Measurements from ENCODE around the gene SMAD3. TPM values are rescaled to one million over a fixed set of nuclear protein-coding genes. Genes with fewer than 3 reads are reported as not detected.
"Not testable (repeated sequence)": the region's sequence is repeated elsewhere in the genome, so short reads cannot be mapped to it uniquely, and the experiment has no call there.

SMAD3 gene
- total RNA-seq: 10 to 100 TPM; 30.2 to 34.2 TPM
- 31.7 TPM for polyA plus RNA-seq

- POLR2A ChIA-PET: interaction anchor here (0.6 to 1.5 kb wide), 11 partner anchors 10 to 1213 kb away, joined by 3 to 11 read pairs (median 3); no protein-coding TSS in a partner anchor
- Histone ChIP-seq H3K27me3 (ENCODE audit: insufficient read depth, low read length, poor library complexity, severe bottlenecking) (no peaks in the 10 kb centered on the region), H3K4me1 (ENCODE audit: insufficient read depth, low read length) (peaks cover 47% of the 10 kb centered on the region), H3K9me3 (ENCODE audit: low read length) (no peaks in the 10 kb centered on the region), H3K4me3 (ENCODE audit: low read length) (peak within 1 kb of the TSS; percentile 93), H3K27ac (ENCODE audit: low read depth, low read length) (peak within 1 kb of the TSS; percentile 64), H3K36me3 (ENCODE audit: insufficient read depth, low read length) (no peaks in the 10 kb centered on the region)
- DNase-seq: peak; percentile 47 to 82 (median 72)
- H3K27ac Mint-ChIP-seq: peak within 1 kb of the TSS; percentile 62 to 96 (median 92)
- peak within 1 kb of the TSS; percentile 94 to 99 (median 97) for H3K4me3 Mint-ChIP-seq
- no peaks in the 10 kb centered on the region for H3K9me3 Mint-ChIP-seq
- peaks cover 0 to 29% (median 0%) of the 10 kb centered on the region in 3 donors for H3K36me3 Mint-ChIP-seq
- peaks cover 56 to 62% (median 59%) of the 10 kb centered on the region in 3 donors for H3K4me1 Mint-ChIP-seq
- CTCF ChIA-PET: interaction anchor here (0.8 to 9.7 kb wide), 16 partner anchors 8 to 112 kb away, joined by 3 to 62 read pairs (median 4); no protein-coding TSS in a partner anchor
- no peaks in the 10 kb centered on the region for H3K27me3 Mint-ChIP-seq
Observed at GRCh38 chr15:67065531-67066005, at the start of gene SMAD3. Gene SMAD3 (plus strand): TSS chr15:67065602. CDS start chr15:67066155, 553 bp downstream.

- Mint-ChIP-seq H3K4me3 (no peak overlapping the region), H3K4me1 (peaks cover 0 to 7% (median 4%) of the 10 kb centered on the region in 3 donors), H3K27ac (no peak overlapping the region), H3K27me3 (peaks cover 0 to 3% of the 10 kb centered on the region in 2 donors), H3K9me3 (no peaks in the 10 kb centered on the region), H3K36me3 (no peaks in the 10 kb centered on the region)
- Histone ChIP-seq H3K27ac (ENCODE audit: low read depth, low read length) (no peak overlapping the region), H3K9me3 (ENCODE audit: low read length) (no peaks in the 10 kb centered on the region), H3K36me3 (ENCODE audit: insufficient read depth, low read length) (no peaks in the 10 kb centered on the region), H3K27me3 (ENCODE audit: insufficient read depth, low read length, poor library complexity, severe bottlenecking) (no peaks in the 10 kb centered on the region), H3K4me1 (ENCODE audit: insufficient read depth, low read length) (no peaks in the 10 kb centered on the region), H3K4me3 (ENCODE audit: low read length) (no peak overlapping the region)
- POLR2A ChIA-PET: no interaction called here
- no peak for DNase-seq
- CTCF ChIA-PET: no interaction called here
Observed at GRCh38 chr15:67017311-67017710, 48.1 kb upstream of the SMAD3 start.

- H3K27me3 ChIP-seq (ENCODE audit: insufficient read depth, low read length, poor library complexity, severe bottlenecking): no peaks in the 10 kb centered on the region
- H3K4me3 ChIP-seq (ENCODE audit: low read length): no peak overlapping the region
- no peaks in the 10 kb centered on the region for H3K36me3 ChIP-seq (ENCODE audit: insufficient read depth, low read length)
- no peaks in the 10 kb centered on the region for H3K4me1 ChIP-seq (ENCODE audit: insufficient read depth, low read length)
- Mint-ChIP-seq H3K27me3 (peaks cover 0 to 3% of the 10 kb centered on the region in 2 donors), H3K4me1 (peaks cover 0 to 7% (median 4%) of the 10 kb centered on the region in 3 donors), H3K36me3 (no peaks in the 10 kb centered on the region), H3K9me3 (no peaks in the 10 kb centered on the region), H3K4me3 (no peak overlapping the region), H3K27ac (peak overlapping the region in 2 of 8 donors; percentile 6 to 38)
- DNase-seq: no peak
- H3K9me3 ChIP-seq (ENCODE audit: low read length): no peaks in the 10 kb centered on the region
- POLR2A ChIA-PET: interaction anchor here (0.6 kb wide), 1 partner anchor 814 kb away, joined by 6 read pairs; no protein-coding TSS in a partner anchor
- H3K27ac ChIP-seq (ENCODE audit: low read depth, low read length): no peak overlapping the region
- CTCF ChIA-PET: no interaction called here
Observed at GRCh38 chr15:67018026-67018425, 47.4 kb upstream of the SMAD3 start.

- peaks cover 0 to 7% (median 4%) of the 10 kb centered on the region in 3 donors for H3K4me1 Mint-ChIP-seq
- no peaks in the 10 kb centered on the region for H3K9me3 Mint-ChIP-seq
- Histone ChIP-seq H3K4me3 (ENCODE audit: low read length) (no peak overlapping the region), H3K4me1 (ENCODE audit: insufficient read depth, low read length) (no peaks in the 10 kb centered on the region), H3K27me3 (ENCODE audit: insufficient read depth, low read length, poor library complexity, severe bottlenecking) (no peaks in the 10 kb centered on the region), H3K36me3 (ENCODE audit: insufficient read depth, low read length) (no peaks in the 10 kb centered on the region), H3K27ac (ENCODE audit: low read depth, low read length) (no peak overlapping the region), H3K9me3 (ENCODE audit: low read length) (no peaks in the 10 kb centered on the region)
- no peak for DNase-seq
- no peak overlapping the region for H3K4me3 Mint-ChIP-seq
- CTCF ChIA-PET: no interaction called here
- no peaks in the 10 kb centered on the region for H3K36me3 Mint-ChIP-seq
- POLR2A ChIA-PET: interaction anchor here (0.6 kb wide), 1 partner anchor 813 kb away, joined by 6 read pairs; no protein-coding TSS in a partner anchor
- H3K27me3 Mint-ChIP-seq: peaks cover 0 to 3% of the 10 kb centered on the region in 2 donors
- H3K27ac Mint-ChIP-seq: peak overlapping the region in 1 of 8 donors; percentile 19
Observed at GRCh38 chr15:67018441-67018840, 47.0 kb upstream of the SMAD3 start.

GRCh38 chr15:67019069-67019468 is 46.3 kb upstream of the SMAD3 start:
- Mint-ChIP-seq H3K36me3 (no peaks in the 10 kb centered on the region), H3K27me3 (peaks cover 0 to 3% of the 10 kb centered on the region in 2 donors), H3K9me3 (no peaks in the 10 kb centered on the region), H3K4me3 (no peak overlapping the region), H3K4me1 (peaks cover 0 to 7% (median 4%) of the 10 kb centered on the region in 3 donors), H3K27ac (peak overlapping the region in 1 of 8 donors; percentile 31)
- H3K27ac ChIP-seq (ENCODE audit: low read depth, low read length): no peak overlapping the region
- no peaks in the 10 kb centered on the region for H3K9me3 ChIP-seq (ENCODE audit: low read length)
- CTCF ChIA-PET: no interaction called here
- POLR2A ChIA-PET: no interaction called here
- no peak for DNase-seq
- H3K36me3 ChIP-seq (ENCODE audit: insufficient read depth, low read length): no peaks in the 10 kb centered on the region
- no peak overlapping the region for H3K4me3 ChIP-seq (ENCODE audit: low read length)
- no peaks in the 10 kb centered on the region for H3K4me1 ChIP-seq (ENCODE audit: insufficient read depth, low read length)
- no peaks in the 10 kb centered on the region for H3K27me3 ChIP-seq (ENCODE audit: insufficient read depth, low read length, poor library complexity, severe bottlenecking)

GRCh38 chr15:67019884-67020520 is 45.4 kb upstream of the SMAD3 start:
- Histone ChIP-seq H3K36me3 (ENCODE audit: insufficient read depth, low read length) (no peaks in the 10 kb centered on the region), H3K4me1 (ENCODE audit: insufficient read depth, low read length) (no peaks in the 10 kb centered on the region), H3K27ac (ENCODE audit: low read depth, low read length) (no peak overlapping the region), H3K4me3 (ENCODE audit: low read length) (no peak overlapping the region), H3K9me3 (ENCODE audit: low read length) (no peaks in the 10 kb centered on the region), H3K27me3 (ENCODE audit: insufficient read depth, low read length, poor library complexity, severe bottlenecking) (no peaks in the 10 kb centered on the region)
- ChIA-PET CTCF (interaction anchor here (0.8 kb wide), 1 partner anchor 46 kb away, joined by 4 read pairs; the partner anchor contains the start of gene SMAD3), POLR2A (no interaction called here)
- Mint-ChIP-seq H3K27ac (no peak overlapping the region), H3K4me3 (no peak overlapping the region), H3K4me1 (peaks cover 0 to 7% (median 4%) of the 10 kb centered on the region in 3 donors), H3K9me3 (no peaks in the 10 kb centered on the region), H3K36me3 (no peaks in the 10 kb centered on the region), H3K27me3 (peaks cover 0 to 5% of the 10 kb centered on the region in 2 donors)
- DNase-seq: no peak

- H3K4me3 Mint-ChIP-seq; H3K27ac Mint-ChIP-seq; H3K9me3 Mint-ChIP-seq; H3K4me3 ChIP-seq (ENCODE audit: low read length); H3K4me1 Mint-ChIP-seq; DNase-seq; H3K27me3 ChIP-seq (ENCODE audit: insufficient read depth, low read length, poor library complexity, severe bottlenecking); H3K36me3 Mint-ChIP-seq; POLR2A ChIA-PET; H3K27me3 Mint-ChIP-seq; H3K27ac ChIP-seq (ENCODE audit: low read depth, low read length); H3K36me3 ChIP-seq (ENCODE audit: insufficient read depth, low read length); H3K9me3 ChIP-seq (ENCODE audit: low read length); H3K4me1 ChIP-seq (ENCODE audit: insufficient read depth, low read length): not testable (repeated sequence)
- CTCF ChIA-PET: interaction anchor here (0.8 kb wide), 1 partner anchor 45 kb away, joined by 4 read pairs; the partner anchor contains the start of gene SMAD3
Observed at GRCh38 chr15:67020668-67021067, 44.7 kb upstream of the SMAD3 start.

- no peaks in the 10 kb centered on the region for H3K36me3 Mint-ChIP-seq
- no peak for DNase-seq
- peaks cover 4 to 7% (median 6%) of the 10 kb centered on the region in 3 donors for H3K4me1 Mint-ChIP-seq
- no peak overlapping the region for H3K27ac Mint-ChIP-seq
- peaks cover 0 to 5% of the 10 kb centered on the region in 2 donors for H3K27me3 Mint-ChIP-seq
- Histone ChIP-seq H3K4me3 (ENCODE audit: low read length) (no peak overlapping the region), H3K4me1 (ENCODE audit: insufficient read depth, low read length) (no peaks in the 10 kb centered on the region), H3K27me3 (ENCODE audit: insufficient read depth, low read length, poor library complexity, severe bottlenecking) (no peaks in the 10 kb centered on the region), H3K36me3 (ENCODE audit: insufficient read depth, low read length) (no peaks in the 10 kb centered on the region), H3K9me3 (ENCODE audit: low read length) (no peaks in the 10 kb centered on the region), H3K27ac (ENCODE audit: low read depth, low read length) (no peak overlapping the region)
- no peak overlapping the region for H3K4me3 Mint-ChIP-seq
- POLR2A ChIA-PET: no interaction called here
- H3K9me3 Mint-ChIP-seq: no peaks in the 10 kb centered on the region
- CTCF ChIA-PET: interaction anchor here (1.2 kb wide), 1 partner anchor 63 kb away, joined by 3 read pairs; no protein-coding TSS in a partner anchor
Observed at GRCh38 chr15:67021455-67021854, 43.9 kb upstream of the SMAD3 start.
